Activated naive CD4-positive, alpha-beta T cell treated with anti-CD3 and anti-CD28 coated beads for 36 hours (primary cell): ENCODE data around the gene COX4I2. TPM values are rescaled to one million over a fixed set of nuclear protein-coding genes. Genes with fewer than 3 reads are reported as not detected.
"Not testable (repeated sequence)": the region's sequence is repeated elsewhere in the genome, so short reads cannot be mapped to it uniquely, and the experiment has no call there.

Experiments
- CTCF ChIA-PET: fragments of 350-600 bp; sonication (Branson Sonifier 250); formaldehyde crosslinking; loops from one replicate; lab custom pipeline; 2021; ENCODE audit warnings: antibody characterized with exemption; lab: Charles Lee
- DNase-seq: peaks from one replicate; pipeline ENCODE4 v3.0.0-alpha.2; 2020
- H3K27ac Mint-ChIP-seq: one replicate; pipeline ENCODE4 v1.8.0; 2021; ENCODE audit warnings: mild to moderate bottlenecking, mixed read lengths
- H3K27me3 Mint-ChIP-seq: one replicate; pipeline ENCODE4 v1.8.0; 2021; ENCODE audit warnings: low read depth, mixed read lengths
- H3K36me3 Mint-ChIP-seq: one replicate; pipeline ENCODE4 v1.8.0; 2021; ENCODE audit warnings: low read depth, mixed read lengths
- H3K4me1 Mint-ChIP-seq: one replicate; pipeline ENCODE4 v1.8.0; 2021; ENCODE audit warnings: low read depth, mixed read lengths
- H3K4me3 Mint-ChIP-seq: one replicate; pipeline ENCODE4 v1.8.0; 2021; ENCODE audit warnings: mild to moderate bottlenecking, moderate library complexity, mixed read lengths
- H3K9me3 Mint-ChIP-seq: one replicate; pipeline ENCODE4 v1.8.0; 2021; ENCODE audit warnings: mixed read lengths
- intact Hi-C: fragments of 100-400 bp; cut with micrococcal nuclease; formaldehyde crosslinking; loops from one replicate; pipeline ENCODE4 v1.15.1; 2023
- total RNA-seq, 2 experiments: library from RNA; stranded (reverse); gene quantifications; one replicate each; pipeline ENCODE4 v1.2.3, GENCODE V29; 2021

Gene COX4I2
- total RNA-seq = not detected

GRCh38 chr20:31637660-31638059 is at the start of gene COX4I2:
Gene COX4I2, plus strand, starts transcription at chr20:31637912. Its CDS starts 1,106 bp downstream, at chr20:31639018.
- Mint-ChIP-seq H3K27ac (no peak within 1 kb of the TSS), H3K4me3 (no peak within 1 kb of the TSS), H3K4me1 (no peaks in the 10 kb centered on the region), H3K36me3 (no peaks in the 10 kb centered on the region), H3K9me3 (no peaks in the 10 kb centered on the region), H3K27me3 (no peaks in the 10 kb centered on the region)
- CTCF ChIA-PET = interaction anchor here (0.8 kb wide), 1 partner anchor 86 kb away, joined by 3 read pairs; no protein-coding TSS in a partner anchor
- no peak for DNase-seq
- intact Hi-C loops = no loop called here

- Mint-ChIP-seq H3K27ac (no peak overlapping the region), H3K4me3 (no peak overlapping the region)
Measured at GRCh38 chr20:31590717-31591225, 46.9 kb upstream of the COX4I2 start.

GRCh38 chr20:31593221-31594001 is 44.3 kb upstream of the COX4I2 start:
- Mint-ChIP-seq H3K27ac (no peak overlapping the region), H3K36me3 (no peaks in the 10 kb centered on the region), H3K4me3 (no peak overlapping the region), H3K9me3 (no peaks in the 10 kb centered on the region), H3K4me1 (peaks cover under 1% of the 10 kb centered on the region), H3K27me3 (peaks cover 6% of the 10 kb centered on the region)
- peak; percentile 74 for DNase-seq
- CTCF ChIA-PET = interaction anchor here (0.7 to 5.6 kb wide), 3 partner anchors 17 to 130 kb away, joined by 3 to 45 read pairs (median 3); no protein-coding TSS in a partner anchor
- intact Hi-C loops = loop anchor here (1.0 kb wide), 1 partner anchor 12 kb away; the partner anchor contains the start of gene ID1

More at GRCh38 chr20:31590717-31591225, 46.9 kb upstream of the COX4I2 start:
- intact Hi-C loops = no loop called here
- Mint-ChIP-seq H3K27me3 (peaks cover 19% of the 10 kb centered on the region), H3K9me3 (no peaks in the 10 kb centered on the region), H3K4me1 (peaks cover 8% of the 10 kb centered on the region), H3K36me3 (no peaks in the 10 kb centered on the region)
- DNase-seq = no peak
- CTCF ChIA-PET = interaction anchor here (0.5 to 5.6 kb wide), 6 partner anchors 12 to 113 kb away, joined by 3 to 45 read pairs (median 4); no protein-coding TSS in a partner anchor

GRCh38 chr20:31594002-31594557 is 43.6 kb upstream of the COX4I2 start:
- DNase-seq = no peak
- Mint-ChIP-seq H3K4me3 (no peak overlapping the region), H3K4me1 (no peaks in the 10 kb centered on the region), H3K27ac (no peak overlapping the region), H3K9me3 (no peaks in the 10 kb centered on the region), H3K36me3 (no peaks in the 10 kb centered on the region), H3K27me3 (no peaks in the 10 kb centered on the region)
- intact Hi-C loops = no loop called here
- CTCF ChIA-PET = interaction anchor here (0.7 to 5.6 kb wide), 2 partner anchors 16 to 19 kb away, joined by 3 to 45 read pairs; no protein-coding TSS in a partner anchor

GRCh38 chr20:31594558-31595379 is 42.9 kb upstream of the COX4I2 start:
- Mint-ChIP-seq H3K4me3 (no peak overlapping the region), H3K4me1 (no peaks in the 10 kb centered on the region), H3K9me3 (no peaks in the 10 kb centered on the region), H3K27me3 (no peaks in the 10 kb centered on the region), H3K27ac (no peak overlapping the region), H3K36me3 (no peaks in the 10 kb centered on the region)
- CTCF ChIA-PET = no interaction called here
- no peak for DNase-seq
- intact Hi-C loops = no loop called here

GRCh38 chr20:31595380-31595653 is 42.4 kb upstream of the COX4I2 start:
- intact Hi-C loops = no loop called here
- DNase-seq = no peak
- Mint-ChIP-seq H3K4me3 (no peak overlapping the region), H3K9me3 (no peaks in the 10 kb centered on the region), H3K36me3 (no peaks in the 10 kb centered on the region), H3K4me1 (no peaks in the 10 kb centered on the region), H3K27ac (no peak overlapping the region), H3K27me3 (no peaks in the 10 kb centered on the region)
- CTCF ChIA-PET = no interaction called here

GRCh38 chr20:31595654-31596411 is 41.9 kb upstream of the COX4I2 start:
- Mint-ChIP-seq H3K27ac (no peak overlapping the region), H3K9me3 (no peaks in the 10 kb centered on the region), H3K27me3 (no peaks in the 10 kb centered on the region), H3K36me3 (no peaks in the 10 kb centered on the region), H3K4me1 (no peaks in the 10 kb centered on the region), H3K4me3 (no peak overlapping the region)
- intact Hi-C loops = no loop called here
- no peak for DNase-seq
- CTCF ChIA-PET = interaction anchor here (1.1 kb wide), 1 partner anchor 28 kb away, joined by 4 read pairs; no protein-coding TSS in a partner anchor

- CTCF ChIA-PET = interaction anchor here (1.1 kb wide), 1 partner anchor 28 kb away, joined by 4 read pairs; no protein-coding TSS in a partner anchor
- H3K4me1 Mint-ChIP-seq, H3K36me3 Mint-ChIP-seq, H3K9me3 Mint-ChIP-seq, DNase-seq, intact Hi-C loops, H3K27me3 Mint-ChIP-seq, H3K27ac Mint-ChIP-seq, H3K4me3 Mint-ChIP-seq: not testable (repeated sequence)
Measured at GRCh38 chr20:31596412-31596715, 41.3 kb upstream of the COX4I2 start.

- H3K27ac Mint-ChIP-seq = no peak overlapping the region
- no peak overlapping the region for H3K4me3 Mint-ChIP-seq
- no peaks in the 10 kb centered on the region for H3K9me3 Mint-ChIP-seq
- CTCF ChIA-PET = interaction anchor here (1.1 to 1.4 kb wide), 3 partner anchors 14 to 29 kb away, joined by 3 to 4 read pairs (median 4); no protein-coding TSS in a partner anchor
- H3K27me3 Mint-ChIP-seq = no peaks in the 10 kb centered on the region
- DNase-seq = no peak
- no peaks in the 10 kb centered on the region for H3K36me3 Mint-ChIP-seq
- intact Hi-C loops = no loop called here
- H3K4me1 Mint-ChIP-seq = no peaks in the 10 kb centered on the region
Measured at GRCh38 chr20:31596831-31597480, 40.8 kb upstream of the COX4I2 start.

- CTCF ChIA-PET = interaction anchor here (1.1 to 1.4 kb wide), 2 partner anchors 13 to 15 kb away, joined by 3 to 4 read pairs; no protein-coding TSS in a partner anchor
- DNase-seq = no peak
- Mint-ChIP-seq H3K4me3 (no peak overlapping the region), H3K4me1 (peaks cover 1% of the 10 kb centered on the region), H3K27ac (no peak overlapping the region), H3K27me3 (peaks cover under 1% of the 10 kb centered on the region), H3K36me3 (no peaks in the 10 kb centered on the region), H3K9me3 (no peaks in the 10 kb centered on the region)
- intact Hi-C loops = no loop called here
Measured at GRCh38 chr20:31597481-31597855, 40.2 kb upstream of the COX4I2 start.

GRCh38 chr20:31602431-31602778 is 35.3 kb upstream of the COX4I2 start:
- no peak for DNase-seq
- Mint-ChIP-seq H3K27me3 (peaks cover 37% of the 10 kb centered on the region), H3K4me1 (peaks cover 26% of the 10 kb centered on the region), H3K36me3 (no peaks in the 10 kb centered on the region), H3K4me3 (no peak overlapping the region), H3K9me3 (no peaks in the 10 kb centered on the region), H3K27ac (no peak overlapping the region)
- CTCF ChIA-PET = interaction anchor here (0.8 to 4.0 kb wide), 5 partner anchors 10 to 34 kb away, joined by 3 to 43 read pairs (median 5); no protein-coding TSS in a partner anchor
- intact Hi-C loops = loop anchor here (5.0 kb wide), 1 partner anchor 685 kb away; no protein-coding TSS in a partner anchor
